Breast epithelium (tissue), 3 donors: ENCODE measurements around the gene VPS26B.
"Not testable (repeated sequence)": the region's sequence is repeated elsewhere in the genome, so short reads cannot be mapped to it uniquely, and the experiment has no call there.

Experiments
- POLR2AphosphoS5 ChIP-seq, 3 donors: sonication (generic); formaldehyde crosslinking; IDR thresholded peaks; one replicate each; pipeline ENCODE4 v1.6.1; 2017; ENCODE audit warnings: antibody characterized with exemption in 3 of 3
- TF ChIP-seq, protein P1 (sequence below), 3 donors: fragments of 450-650 bp; IDR thresholded peaks; one replicate each; pipeline ENCODE4 v1.5.1; 2016 to 2017; ENCODE audit warnings: antibody characterized with exemption in 3 of 3, mild to moderate bottlenecking in 3 of 3, moderate library complexity in 3 of 3

DNA sequence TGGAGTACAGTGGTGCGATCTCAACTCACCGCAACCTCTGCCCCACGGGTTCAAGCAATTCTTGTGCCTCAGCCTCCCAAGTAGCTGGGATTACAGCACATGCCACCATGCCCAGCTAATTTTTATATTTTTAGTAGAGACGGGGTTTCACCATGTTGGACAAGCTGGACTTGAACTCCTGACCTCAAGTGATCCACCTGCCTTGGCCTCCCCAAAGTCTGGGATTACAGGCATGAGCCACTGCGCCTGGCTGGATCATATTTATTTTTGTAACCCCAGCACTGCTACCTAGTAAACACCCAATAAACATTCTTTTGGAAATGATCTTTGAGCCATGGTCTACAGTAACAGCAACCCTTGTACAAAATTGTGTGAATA lies 30.7 kb downstream of the VPS26B start:
- TF ChIP-seq, protein P1, sequence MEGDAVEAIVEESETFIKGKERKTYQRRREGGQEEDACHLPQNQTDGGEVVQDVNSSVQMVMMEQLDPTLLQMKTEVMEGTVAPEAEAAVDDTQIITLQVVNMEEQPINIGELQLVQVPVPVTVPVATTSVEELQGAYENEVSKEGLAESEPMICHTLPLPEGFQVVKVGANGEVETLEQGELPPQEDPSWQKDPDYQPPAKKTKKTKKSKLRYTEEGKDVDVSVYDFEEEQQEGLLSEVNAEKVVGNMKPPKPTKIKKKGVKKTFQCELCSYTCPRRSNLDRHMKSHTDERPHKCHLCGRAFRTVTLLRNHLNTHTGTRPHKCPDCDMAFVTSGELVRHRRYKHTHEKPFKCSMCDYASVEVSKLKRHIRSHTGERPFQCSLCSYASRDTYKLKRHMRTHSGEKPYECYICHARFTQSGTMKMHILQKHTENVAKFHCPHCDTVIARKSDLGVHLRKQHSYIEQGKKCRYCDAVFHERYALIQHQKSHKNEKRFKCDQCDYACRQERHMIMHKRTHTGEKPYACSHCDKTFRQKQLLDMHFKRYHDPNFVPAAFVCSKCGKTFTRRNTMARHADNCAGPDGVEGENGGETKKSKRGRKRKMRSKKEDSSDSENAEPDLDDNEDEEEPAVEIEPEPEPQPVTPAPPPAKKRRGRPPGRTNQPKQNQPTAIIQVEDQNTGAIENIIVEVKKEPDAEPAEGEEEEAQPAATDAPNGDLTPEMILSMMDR (IDR thresholded peaks at IDR 0.05): not testable (repeated sequence)
- TF ChIP-seq POLR2AphosphoS5 (IDR thresholded peaks at IDR 0.05): not testable (repeated sequence)
